ENCODE data around the gene S100A10.

Gene S100A10

GRCh38 chr1:151989211-151989862 is 4.3 kb downstream of the S100A10 start:
- TF ChIP-seq ZNF70 (CRISPR knock-in tag; IDR thresholded peaks at IDR 0.05), result no peak
- no peak for TF ChIP-seq ZNF8 (CRISPR knock-in tag; IDR thresholded peaks at IDR 0.05)
- TF ChIP-seq ZFP3 (CRISPR knock-in tag; IDR thresholded peaks at IDR 0.05), result no peak
- TF ChIP-seq ISL1 (CRISPR knock-in tag; IDR thresholded peaks at IDR 0.05), result no peak
- no peak for TF ChIP-seq PPARA (CRISPR knock-in tag; IDR thresholded peaks at IDR 0.05; ENCODE audit: borderline replicate concordance)
- TF ChIP-seq TOX (CRISPR knock-in tag; IDR thresholded peaks at IDR 0.05; ENCODE audit: borderline replicate concordance), result no peak
- no peak for TF ChIP-seq TSHZ2 (CRISPR knock-in tag; IDR thresholded peaks at IDR 0.05)
- TF ChIP-seq ARNTL (CRISPR knock-in tag; IDR thresholded peaks at IDR 0.05; ENCODE audit: borderline replicate concordance, low read depth), result no peak
- TF ChIP-seq CSRNP3 (CRISPR knock-in tag; IDR thresholded peaks at IDR 0.05), result no peak
- no peak for TF ChIP-seq ZNF565 (CRISPR knock-in tag; conservative IDR thresholded peaks at IDR 0.05; ENCODE audit: low read depth)
- no peak for TF ChIP-seq ESRRG (CRISPR knock-in tag; IDR thresholded peaks at IDR 0.05)
- no peak for TF ChIP-seq OSR1 (CRISPR knock-in tag; IDR thresholded peaks at IDR 0.05)
- ATAC-seq, result peak; percentile 54

- TF ChIP-seq TOX (CRISPR knock-in tag; IDR thresholded peaks at IDR 0.05; ENCODE audit: borderline replicate concordance) (peak; percentile 90), OSR1 (CRISPR knock-in tag; IDR thresholded peaks at IDR 0.05) (no peak), RARB (CRISPR knock-in tag; IDR thresholded peaks at IDR 0.05) (peak; percentile 73; the same call in 1 of the 2 replicates), GLIS3 (CRISPR knock-in tag; IDR thresholded peaks at IDR 0.05) (no peak), ARNTL (CRISPR knock-in tag; IDR thresholded peaks at IDR 0.05; ENCODE audit: borderline replicate concordance, low read depth) (no peak), ZNF8 (CRISPR knock-in tag; IDR thresholded peaks at IDR 0.05) (no peak), CREB5 (CRISPR knock-in tag; IDR thresholded peaks at IDR 0.05; ENCODE audit: low read depth) (no peak), ESRRG (CRISPR knock-in tag; IDR thresholded peaks at IDR 0.05) (no peak), ZNF565 (CRISPR knock-in tag; conservative IDR thresholded peaks at IDR 0.05; ENCODE audit: low read depth) (no peak), ZFP3 (CRISPR knock-in tag; IDR thresholded peaks at IDR 0.05) (no peak), POU6F1 (CRISPR knock-in tag; IDR thresholded peaks at IDR 0.05; ENCODE audit: borderline replicate concordance, low read depth) (no peak), CSDC2 (CRISPR knock-in tag; IDR thresholded peaks at IDR 0.05) (peak; percentile 80; the same call in 1 of the 2 replicates), CSRNP3 (CRISPR knock-in tag; IDR thresholded peaks at IDR 0.05) (no peak), PATZ1 (CRISPR knock-in tag; IDR thresholded peaks at IDR 0.05; ENCODE audit: borderline replicate concordance) (peak; percentile 75), BACH2 (CRISPR knock-in tag; IDR thresholded peaks at IDR 0.05; ENCODE audit: borderline replicate concordance) (no peak), ZNF70 (CRISPR knock-in tag; IDR thresholded peaks at IDR 0.05) (no peak), ISL1 (CRISPR knock-in tag; IDR thresholded peaks at IDR 0.05) (no peak; the same call in 1 of the 2 replicates), ZC3H10 (CRISPR knock-in tag; IDR thresholded peaks at IDR 0.05) (peak; percentile 84), SNAI2 (CRISPR knock-in tag; IDR thresholded peaks at IDR 0.05) (no peak), TSHZ2 (CRISPR knock-in tag; IDR thresholded peaks at IDR 0.05) (no peak), ZFP30 (CRISPR knock-in tag; IDR thresholded peaks at IDR 0.05) (no peak), PPARA (CRISPR knock-in tag; IDR thresholded peaks at IDR 0.05; ENCODE audit: borderline replicate concordance) (no peak), TCF4 (CRISPR knock-in tag; IDR thresholded peaks at IDR 0.05; ENCODE audit: borderline replicate concordance) (no peak)
- ATAC-seq, result peak; percentile 39
Observed at GRCh38 chr1:151988405-151988923, 5.2 kb downstream of the S100A10 start.
